ENCODE data around the gene NR2F1-AS1. TPM values are rescaled to one million over a fixed set of nuclear protein-coding genes. Genes with fewer than 3 reads are reported as not detected.

The NR2F1-AS1 gene
- total and polyA plus RNA-seq, 4 donors: 2.0 to 4.0 (median 2.1) TPM

- H3K27ac ChIP-seq (ENCODE audit: low read depth in 1 of 2, low read length in 2 of 2): no peak overlapping the region
- H3K27me3 ChIP-seq (ENCODE audit: control insufficient read depth in 4 of 4, insufficient read depth in 4 of 4, low read length in 3 of 4): no peaks in the 10 kb centered on the region
- H3K4me1 ChIP-seq (ENCODE audit: control insufficient read depth in 4 of 4, insufficient read depth in 4 of 4, low read length in 3 of 4): no peaks in the 10 kb centered on the region
- 86% methylated on average over 2 of the region's 2 CpGs for WGBS
- no peak overlapping the region for H3K9ac ChIP-seq (ENCODE audit: low read depth in 1 of 2, low read length in 2 of 2)
- H3K4me3 ChIP-seq (ENCODE audit: low read depth in 1 of 3, low read length in 3 of 3): no peak overlapping the region
- no peaks in the 10 kb centered on the region for H3K36me3 ChIP-seq (ENCODE audit: control insufficient read depth in 4 of 4, insufficient read depth in 3 of 4, low read depth in 1 of 4, low read length in 3 of 4)
- DNase-seq (ENCODE audit: low spot score): no peak
- H3K9me3 ChIP-seq (ENCODE audit: control insufficient read depth in 4 of 4, low read length in 3 of 4): no peaks in the 10 kb centered on the region
- no peak for TF ChIP-seq TAF1 (conservative IDR thresholded peaks at IDR 0.05)
Measured at GRCh38 chr5:93385655-93386054, 195.4 kb downstream of the NR2F1-AS1 start.

DNA sequence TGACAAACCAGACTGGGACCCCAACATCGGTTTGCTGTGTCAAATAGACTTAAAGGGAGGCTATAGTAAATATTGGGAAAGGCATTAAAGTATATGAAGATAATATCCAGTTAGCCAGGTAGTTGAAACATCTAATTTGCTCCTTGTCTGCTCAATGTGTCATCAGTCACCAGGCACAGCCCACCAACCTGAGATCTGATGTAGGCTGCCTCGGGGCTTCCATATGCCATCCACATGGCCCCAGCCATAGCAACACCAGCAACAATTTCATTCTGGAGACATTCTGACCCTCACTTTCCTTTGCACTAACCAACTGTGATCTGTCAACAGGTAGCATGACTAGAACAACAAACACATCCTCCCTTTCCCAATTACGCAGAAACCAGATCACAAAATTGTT lies 196.0 kb downstream of the NR2F1-AS1 start:
- H3K4me3 ChIP-seq (ENCODE audit: low read depth in 1 of 3, low read length in 3 of 3): no peak overlapping the region
- DNase-seq (ENCODE audit: low spot score): no peak
- H3K27ac ChIP-seq (ENCODE audit: low read depth in 1 of 2, low read length in 2 of 2): no peak overlapping the region
- H3K36me3 ChIP-seq (ENCODE audit: control insufficient read depth in 4 of 4, insufficient read depth in 3 of 4, low read depth in 1 of 4, low read length in 3 of 4): no peaks in the 10 kb centered on the region
- WGBS: 89% methylated on average over 3 of the region's 3 CpGs
- no peak overlapping the region for H3K9ac ChIP-seq (ENCODE audit: low read depth in 1 of 2, low read length in 2 of 2)
- H3K9me3 ChIP-seq (ENCODE audit: control insufficient read depth in 4 of 4, low read length in 3 of 4): no peaks in the 10 kb centered on the region
- no peaks in the 10 kb centered on the region for H3K4me1 ChIP-seq (ENCODE audit: control insufficient read depth in 4 of 4, insufficient read depth in 4 of 4, low read length in 3 of 4)
- no peaks in the 10 kb centered on the region for H3K27me3 ChIP-seq (ENCODE audit: control insufficient read depth in 4 of 4, insufficient read depth in 4 of 4, low read length in 3 of 4)
- no peak for TF ChIP-seq EGR1 (IDR thresholded peaks at IDR 0.05; ENCODE audit: low read depth in 2 of 2)
- no peak for TF ChIP-seq REST (IDR thresholded peaks at IDR 0.05)

DNA sequence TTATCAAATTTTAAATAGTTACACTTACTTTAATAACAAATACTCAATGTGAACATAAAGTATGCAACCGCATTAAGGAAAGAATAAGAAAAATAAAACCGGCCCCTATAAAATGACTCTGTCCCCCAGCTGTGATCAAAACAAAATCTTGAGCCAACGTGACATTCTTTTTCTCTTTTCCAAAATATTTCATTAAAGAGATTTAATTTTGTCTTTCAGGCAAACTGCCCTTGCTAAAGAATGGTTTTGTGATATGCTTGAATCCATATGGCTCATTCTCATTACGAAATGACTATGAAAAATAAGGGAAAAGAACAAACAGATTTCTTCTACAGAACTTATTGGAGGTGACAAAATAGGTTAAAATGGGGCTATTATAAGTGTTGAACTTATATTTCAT lies 197.0 kb downstream of the NR2F1-AS1 start:
- no peaks in the 10 kb centered on the region for H3K27me3 ChIP-seq (ENCODE audit: control insufficient read depth in 4 of 4, insufficient read depth in 4 of 4, low read length in 3 of 4)
- H3K4me3 ChIP-seq (ENCODE audit: low read depth in 1 of 3, low read length in 3 of 3): no peak overlapping the region
- no peak for DNase-seq (ENCODE audit: low spot score)
- H3K36me3 ChIP-seq (ENCODE audit: control insufficient read depth in 4 of 4, insufficient read depth in 3 of 4, low read depth in 1 of 4, low read length in 3 of 4): no peaks in the 10 kb centered on the region
- H3K9ac ChIP-seq (ENCODE audit: low read depth in 1 of 2, low read length in 2 of 2): no peak overlapping the region
- no peaks in the 10 kb centered on the region for H3K4me1 ChIP-seq (ENCODE audit: control insufficient read depth in 4 of 4, insufficient read depth in 4 of 4, low read length in 3 of 4)
- 86% methylated on average over 4 of the region's 4 CpGs for WGBS
- H3K27ac ChIP-seq (ENCODE audit: low read depth in 1 of 2, low read length in 2 of 2): no peak overlapping the region
- H3K9me3 ChIP-seq (ENCODE audit: control insufficient read depth in 4 of 4, low read length in 3 of 4): no peaks in the 10 kb centered on the region
- TF ChIP-seq YY1 (IDR thresholded peaks at IDR 0.05) (no peak), HNF4G (IDR thresholded peaks at IDR 0.05) (no peak), ZBTB33 (IDR thresholded peaks at IDR 0.05) (no peak), TAF1 (conservative IDR thresholded peaks at IDR 0.05) (no peak), HNF4A (conservative IDR thresholded peaks at IDR 0.05) (no peak), RXRA (IDR thresholded peaks at IDR 0.05) (no peak), MAX (IDR thresholded peaks at IDR 0.05) (no peak), EGR1 (IDR thresholded peaks at IDR 0.05; ENCODE audit: low read depth in 2 of 2) (no peak), SP1 (IDR thresholded peaks at IDR 0.05) (no peak), REST (IDR thresholded peaks at IDR 0.05) (no peak), FOXA1 (IDR thresholded peaks at IDR 0.05) (no peak), CTCF (IDR thresholded peaks at IDR 0.05; ENCODE audit: low read depth, low read length, missing input control) (no peak)
